K562 (cell line): ENCODE results near the gene NTN4.

Experiments
- ADNP ChIP-seq: fragments of 200-800 bp; sonication (Bioruptor generic); IDR thresholded peaks from 2 replicates; pipeline ENCODE4 v1.6.1; 2016; ENCODE audit warnings: missing genetic modification characterization, missing compliant biosample characterization
- ATF6 ChIP-seq: sonication (generic); formaldehyde crosslinking; IDR thresholded peaks from 2 replicates; pipeline ENCODE4 v1.4.0; 2020; ENCODE audit warnings: mild to moderate bottlenecking, missing genetic modification reagents
- BHLHE40 ChIP-seq: IDR thresholded peaks from 2 replicates; pipeline ENCODE4 v1.6.1; 2011; ENCODE audit warnings: low read length, improper control_type of control experiment
- EZH2 ChIP-seq: IDR thresholded peaks from 2 replicates; pipeline ENCODE4 v1.6.1; 2012; ENCODE audit warnings: low read depth, mild to moderate bottlenecking, inconsistent platforms, low read length, borderline replicate concordance
- HOMEZ ChIP-seq: fragments of 250-450 bp; sonication (Bioruptor Pico); IDR thresholded peaks from 2 replicates; pipeline ENCODE4 v1.4.0; 2020; ENCODE audit warnings: mild to moderate bottlenecking, moderate library complexity
- MYC ChIP-seq, 2 experiments: fragments of 250-450 bp in 1 of 2; sonication (Bioruptor Pico) in 1 of 2; IDR thresholded peaks; 2 replicates each; pipeline versions ENCODE4 v1.5.1 to v1.6.1; 2012 to 2021; ENCODE audit warnings: low read depth in 2 of 2, borderline replicate concordance in 1 of 2, improper control_type of control experiment in 1 of 2, low read length in 1 of 2, mild to moderate bottlenecking in 1 of 2, moderate library complexity in 1 of 2
- TEAD4 ChIP-seq, 2 experiments: sonication (generic) in 1 of 2; formaldehyde crosslinking in 1 of 2; IDR thresholded peaks; 2 replicates each; pipeline versions ENCODE4 v1.6.1 to v1.8.0; 2012 to 2022; ENCODE audit warnings: borderline replicate concordance in 1 of 2, inconsistent platforms in 1 of 2, low read length in 1 of 2, mild to moderate bottlenecking in 1 of 2, missing genetic modification reagents in 1 of 2
- ZBTB33 ChIP-seq: sonication (generic); formaldehyde crosslinking; IDR thresholded peaks from 2 replicates; pipeline ENCODE4 v1.8.1; 2023; ENCODE audit warnings: mild to moderate bottlenecking, missing genetic modification reagents
- ZKSCAN8 ChIP-seq: fragments of 200-800 bp; sonication (Bioruptor generic); IDR thresholded peaks from 2 replicates; pipeline ENCODE4 v1.6.1; 2016; ENCODE audit warnings: missing genetic modification characterization, missing compliant biosample characterization
- ZNF121 ChIP-seq: sonication (generic); formaldehyde crosslinking; conservative IDR thresholded peaks from 2 replicates; pipeline ENCODE4 v1.8.0; 2022; ENCODE audit warnings: missing genetic modification reagents
- ZZZ3 ChIP-seq: fragments of 450-650 bp; IDR thresholded peaks from 2 replicates; pipeline ENCODE4 v1.6.1; 2016; ENCODE audit warnings: antibody characterized with exemption, mild to moderate bottlenecking, moderate library complexity
- TF ChIP-seq, protein P1 (sequence below): sonication (generic); formaldehyde crosslinking; IDR thresholded peaks from 2 replicates; pipeline ENCODE4 v1.9.0; 2022; ENCODE audit warnings: mild to moderate bottlenecking, missing genetic modification reagents
- TF ChIP-seq, protein P2 (sequence below): sonication (generic); formaldehyde crosslinking; IDR thresholded peaks from 2 replicates; pipeline ENCODE4 v1.8.1; 2022; ENCODE audit warnings: missing genetic modification reagents

- TF ChIP-seq, protein P1, sequence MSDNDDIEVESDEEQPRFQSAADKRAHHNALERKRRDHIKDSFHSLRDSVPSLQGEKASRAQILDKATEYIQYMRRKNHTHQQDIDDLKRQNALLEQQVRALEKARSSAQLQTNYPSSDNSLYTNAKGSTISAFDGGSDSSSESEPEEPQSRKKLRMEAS (CRISPR knock-in tag) = no peak
- TF ChIP-seq BHLHE40 = no peak
- no peak for TF ChIP-seq EZH2
- TF ChIP-seq ZZZ3 = no peak
- no peak for TF ChIP-seq MYC (IDR thresholded peaks at IDR 0.05; ENCODE audit: low read depth, low read length)
- TF ChIP-seq MYC (CRISPR knock-in tag; IDR thresholded peaks at IDR 0.05; ENCODE audit: borderline replicate concordance, low read depth) = no peak
- no peak for TF ChIP-seq ATF6
- no peak for TF ChIP-seq ZKSCAN8 (CRISPR knock-in tag)
- no peak for TF ChIP-seq ZBTB33 (CRISPR knock-in tag)
- no peak for TF ChIP-seq ZNF121 (CRISPR knock-in tag)
- TF ChIP-seq, protein P2, sequence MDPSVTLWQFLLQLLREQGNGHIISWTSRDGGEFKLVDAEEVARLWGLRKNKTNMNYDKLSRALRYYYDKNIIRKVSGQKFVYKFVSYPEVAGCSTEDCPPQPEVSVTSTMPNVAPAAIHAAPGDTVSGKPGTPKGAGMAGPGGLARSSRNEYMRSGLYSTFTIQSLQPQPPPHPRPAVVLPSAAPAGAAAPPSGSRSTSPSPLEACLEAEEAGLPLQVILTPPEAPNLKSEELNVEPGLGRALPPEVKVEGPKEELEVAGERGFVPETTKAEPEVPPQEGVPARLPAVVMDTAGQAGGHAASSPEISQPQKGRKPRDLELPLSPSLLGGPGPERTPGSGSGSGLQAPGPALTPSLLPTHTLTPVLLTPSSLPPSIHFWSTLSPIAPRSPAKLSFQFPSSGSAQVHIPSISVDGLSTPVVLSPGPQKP (CRISPR knock-in tag) = no peak
- no peak for TF ChIP-seq HOMEZ (CRISPR knock-in tag)
- TF ChIP-seq TEAD4 (IDR thresholded peaks at IDR 0.05; ENCODE audit: low read length) = no peak
- no peak for TF ChIP-seq TEAD4 (CRISPR knock-in tag; IDR thresholded peaks at IDR 0.05; ENCODE audit: borderline replicate concordance)
- no peak for TF ChIP-seq ADNP (tag)
Observed at GRCh38 chr12:95805864-95806671, 15.5 kb upstream of the NTN4 start.
